ENCODE results near the gene TMEM33. TPM values are rescaled to one million over a fixed set of nuclear protein-coding genes. Genes with fewer than 3 reads are reported as not detected.
"Not testable (repeated sequence)": the region's sequence is repeated elsewhere in the genome, so short reads cannot be mapped to it uniquely, and the experiment has no call there.

The TMEM33 gene
- total and polyA plus RNA-seq, 3 experiments from 2014 or later: 25.0 to 86.8 (median 86.1) TPM

DNA sequence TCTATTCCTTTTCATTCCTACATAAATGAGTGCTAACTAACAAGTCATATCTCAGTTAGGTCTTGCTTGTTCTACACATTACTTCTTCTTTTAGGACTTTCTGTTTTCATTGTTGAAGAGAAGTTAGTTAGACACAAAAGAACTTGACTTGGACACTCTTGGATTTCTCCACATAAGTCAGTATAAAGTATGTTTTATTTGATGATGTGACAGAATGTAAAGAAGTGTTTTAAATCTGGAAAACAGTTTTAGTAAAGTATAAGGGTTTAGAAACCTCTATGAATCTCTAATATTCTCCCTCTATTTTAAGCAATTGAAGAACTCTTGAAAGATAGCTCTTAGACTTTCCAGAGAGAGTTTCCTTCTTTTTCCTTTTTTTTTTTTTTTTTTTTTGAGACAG lies 38.6 kb upstream of the TMEM33 start:
- H3K27me3 Mint-ChIP-seq: peaks cover 8 to 22% of the 10 kb centered on the region in 2 donors
- H3K4me3 Mint-ChIP-seq: no peak overlapping the region
- H3K9me3 ChIP-seq (ENCODE audit: low read length): no peaks in the 10 kb centered on the region
- H3K4me3 ChIP-seq (ENCODE audit: low read length): no peak overlapping the region
- ChIA-PET POLR2A (no interaction called here), CTCF (interaction anchor here (1.1 kb wide), 1 partner anchor 9 kb away, joined by 3 read pairs; no protein-coding TSS in a partner anchor)
- no peaks in the 10 kb centered on the region for H3K27me3 ChIP-seq (ENCODE audit: insufficient read depth, low read length, poor library complexity, severe bottlenecking)
- H3K9me3 Mint-ChIP-seq: peaks cover 0 to 9% (median 0%) of the 10 kb centered on the region in 5 donors
- no peak overlapping the region for H3K27ac ChIP-seq (ENCODE audit: low read depth, low read length)
- no peaks in the 10 kb centered on the region for H3K4me1 ChIP-seq (ENCODE audit: insufficient read depth, low read length)
- no peaks in the 10 kb centered on the region for H3K4me1 Mint-ChIP-seq
- no peaks in the 10 kb centered on the region for H3K36me3 Mint-ChIP-seq
- H3K36me3 ChIP-seq (ENCODE audit: insufficient read depth, low read length): no peaks in the 10 kb centered on the region
- no peak for DNase-seq
- no peak overlapping the region for H3K27ac Mint-ChIP-seq

- no peak for DNase-seq
- Mint-ChIP-seq H3K4me3 (no peak overlapping the region), H3K27ac (no peak overlapping the region), H3K36me3 (no peaks in the 10 kb centered on the region), H3K27me3 (peaks cover 6 to 17% of the 10 kb centered on the region in 2 donors), H3K4me1 (no peaks in the 10 kb centered on the region), H3K9me3 (peaks cover 0 to 9% (median 8%) of the 10 kb centered on the region in 5 donors)
- ChIA-PET CTCF (interaction anchor here (1.1 kb wide), 1 partner anchor 10 kb away, joined by 3 read pairs; no protein-coding TSS in a partner anchor), POLR2A (no interaction called here)
- Histone ChIP-seq H3K4me1 (ENCODE audit: insufficient read depth, low read length) (no peaks in the 10 kb centered on the region), H3K4me3 (ENCODE audit: low read length) (no peak overlapping the region), H3K27ac (ENCODE audit: low read depth, low read length) (no peak overlapping the region), H3K36me3 (ENCODE audit: insufficient read depth, low read length) (no peaks in the 10 kb centered on the region), H3K9me3 (ENCODE audit: low read length) (no peaks in the 10 kb centered on the region), H3K27me3 (ENCODE audit: insufficient read depth, low read length, poor library complexity, severe bottlenecking) (no peaks in the 10 kb centered on the region)
Observed at GRCh38 chr4:41897698-41898097, 37.5 kb upstream of the TMEM33 start.

DNA sequence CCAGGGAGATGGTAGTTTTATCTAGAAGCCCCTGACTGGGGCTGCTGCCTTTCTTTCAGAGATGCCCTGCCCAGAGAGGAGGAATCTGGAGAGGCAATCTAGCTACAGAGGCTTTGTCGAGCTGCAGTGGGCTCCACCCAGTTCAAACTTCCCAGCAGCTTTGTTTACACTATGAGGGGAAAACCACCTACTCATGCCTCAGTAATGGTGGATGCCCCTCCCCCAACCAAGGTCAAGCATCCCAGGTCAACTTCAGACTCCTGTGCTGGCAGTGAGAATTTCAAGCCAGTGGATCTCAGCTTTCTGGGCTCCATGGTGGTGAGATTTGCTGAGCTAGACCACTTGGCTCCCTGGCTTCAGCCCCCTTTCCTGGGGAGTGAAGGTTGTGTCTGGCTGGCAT lies 26.1 kb upstream of the TMEM33 start:
- H3K36me3 Mint-ChIP-seq; DNase-seq; H3K4me3 Mint-ChIP-seq; H3K4me1 ChIP-seq (ENCODE audit: insufficient read depth, low read length); H3K4me3 ChIP-seq (ENCODE audit: low read length); H3K27ac ChIP-seq (ENCODE audit: low read depth, low read length); H3K9me3 ChIP-seq (ENCODE audit: low read length); POLR2A ChIA-PET; H3K27me3 ChIP-seq (ENCODE audit: insufficient read depth, low read length, poor library complexity, severe bottlenecking); H3K4me1 Mint-ChIP-seq; CTCF ChIA-PET; H3K36me3 ChIP-seq (ENCODE audit: insufficient read depth, low read length): not testable (repeated sequence)
- Mint-ChIP-seq H3K27me3 (peaks cover 16 to 22% of the 10 kb centered on the region in 2 donors), H3K9me3 (peaks cover 0 to 12% (median 10%) of the 10 kb centered on the region in 5 donors), H3K27ac (peak overlapping the region in 1 of 8 donors; percentile 63)

DNA sequence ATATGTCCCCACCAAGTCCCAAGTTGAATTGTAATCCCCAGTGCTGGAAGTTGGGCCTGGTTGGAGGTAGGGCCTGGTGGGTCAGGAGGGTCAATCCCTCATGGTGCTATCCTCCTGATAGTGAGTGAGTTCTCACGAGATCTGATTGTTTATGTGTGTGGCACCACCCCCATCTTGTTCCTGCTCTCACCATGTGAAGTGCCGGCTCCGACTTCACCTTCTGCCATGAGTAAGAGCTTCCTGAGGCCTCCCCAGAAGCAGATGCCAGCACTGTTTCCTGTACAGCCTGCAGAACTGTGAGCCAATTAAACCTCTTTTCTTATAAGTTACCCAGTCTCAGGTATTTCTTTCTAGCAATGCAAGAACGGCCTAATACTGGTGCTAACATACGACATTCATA lies 22.7 kb upstream of the TMEM33 start:
- Mint-ChIP-seq H3K27ac (no peak overlapping the region), H3K4me3 (no peak overlapping the region), H3K9me3 (peaks cover 0 to 4% (median 0%) of the 10 kb centered on the region in 5 donors), H3K27me3 (peaks cover 4 to 9% of the 10 kb centered on the region in 2 donors), H3K4me1 (no peaks in the 10 kb centered on the region), H3K36me3 (no peaks in the 10 kb centered on the region)
- ChIA-PET POLR2A (no interaction called here), CTCF (no interaction called here)
- Histone ChIP-seq H3K36me3 (ENCODE audit: insufficient read depth, low read length) (no peaks in the 10 kb centered on the region), H3K4me3 (ENCODE audit: low read length) (no peak overlapping the region), H3K9me3 (ENCODE audit: low read length) (no peaks in the 10 kb centered on the region), H3K27ac (ENCODE audit: low read depth, low read length) (no peak overlapping the region), H3K4me1 (ENCODE audit: insufficient read depth, low read length) (no peaks in the 10 kb centered on the region), H3K27me3 (ENCODE audit: insufficient read depth, low read length, poor library complexity, severe bottlenecking) (no peaks in the 10 kb centered on the region)
- DNase-seq: no peak

GRCh38 chr4:41913509-41913908 lies 21.7 kb upstream of the TMEM33 start:
- Mint-ChIP-seq H3K4me3 (no peak overlapping the region), H3K27me3 (peaks cover 2 to 7% of the 10 kb centered on the region in 2 donors), H3K9me3 (peaks cover 0 to 2% (median 0%) of the 10 kb centered on the region in 5 donors), H3K27ac (no peak overlapping the region), H3K36me3 (no peaks in the 10 kb centered on the region), H3K4me1 (no peaks in the 10 kb centered on the region)
- Histone ChIP-seq H3K9me3 (ENCODE audit: low read length) (no peaks in the 10 kb centered on the region), H3K4me3 (ENCODE audit: low read length) (no peak overlapping the region), H3K27ac (ENCODE audit: low read depth, low read length) (no peak overlapping the region), H3K27me3 (ENCODE audit: insufficient read depth, low read length, poor library complexity, severe bottlenecking) (no peaks in the 10 kb centered on the region), H3K36me3 (ENCODE audit: insufficient read depth, low read length) (no peaks in the 10 kb centered on the region), H3K4me1 (ENCODE audit: insufficient read depth, low read length) (no peaks in the 10 kb centered on the region)
- POLR2A ChIA-PET: no interaction called here
- CTCF ChIA-PET: interaction anchor here (0.7 to 1.7 kb wide), 2 partner anchors 25 to 426 kb away, joined by 3 to 4 read pairs; no protein-coding TSS in a partner anchor
- no peak for DNase-seq

- Mint-ChIP-seq H3K9me3 (peaks cover 0 to 10% (median 8%) of the 10 kb centered on the region in 5 donors), H3K27ac (no peak overlapping the region), H3K36me3 (peaks cover 0 to 5% (median 0%) of the 10 kb centered on the region in 3 donors), H3K4me1 (no peaks in the 10 kb centered on the region), H3K4me3 (no peak overlapping the region), H3K27me3 (peaks cover 4 to 33% of the 10 kb centered on the region in 2 donors)
- no peak for DNase-seq
- H3K27me3 ChIP-seq (ENCODE audit: insufficient read depth, low read length, poor library complexity, severe bottlenecking): no peaks in the 10 kb centered on the region
- CTCF ChIA-PET: no interaction called here
- H3K9me3 ChIP-seq (ENCODE audit: low read length): no peaks in the 10 kb centered on the region
- no peaks in the 10 kb centered on the region for H3K4me1 ChIP-seq (ENCODE audit: insufficient read depth, low read length)
- POLR2A ChIA-PET: no interaction called here
- no peak overlapping the region for H3K27ac ChIP-seq (ENCODE audit: low read depth, low read length)
- H3K4me3 ChIP-seq (ENCODE audit: low read length): no peak overlapping the region
- no peaks in the 10 kb centered on the region for H3K36me3 ChIP-seq (ENCODE audit: insufficient read depth, low read length)
Observed at GRCh38 chr4:41918278-41918677, 17.0 kb upstream of the TMEM33 start.

- H3K27me3 ChIP-seq (ENCODE audit: insufficient read depth, low read length, poor library complexity, severe bottlenecking); H3K9me3 ChIP-seq (ENCODE audit: low read length); POLR2A ChIA-PET; H3K27ac Mint-ChIP-seq; H3K27ac ChIP-seq (ENCODE audit: low read depth, low read length); H3K4me1 Mint-ChIP-seq; H3K36me3 ChIP-seq (ENCODE audit: insufficient read depth, low read length); H3K36me3 Mint-ChIP-seq; H3K4me1 ChIP-seq (ENCODE audit: insufficient read depth, low read length); CTCF ChIA-PET; DNase-seq; H3K4me3 ChIP-seq (ENCODE audit: low read length); H3K9me3 Mint-ChIP-seq; H3K4me3 Mint-ChIP-seq: not testable (repeated sequence)
- H3K27me3 Mint-ChIP-seq: peaks cover 6 to 46% of the 10 kb centered on the region in 2 donors
Observed at GRCh38 chr4:41920416-41920815, 14.8 kb upstream of the TMEM33 start.

DNA sequence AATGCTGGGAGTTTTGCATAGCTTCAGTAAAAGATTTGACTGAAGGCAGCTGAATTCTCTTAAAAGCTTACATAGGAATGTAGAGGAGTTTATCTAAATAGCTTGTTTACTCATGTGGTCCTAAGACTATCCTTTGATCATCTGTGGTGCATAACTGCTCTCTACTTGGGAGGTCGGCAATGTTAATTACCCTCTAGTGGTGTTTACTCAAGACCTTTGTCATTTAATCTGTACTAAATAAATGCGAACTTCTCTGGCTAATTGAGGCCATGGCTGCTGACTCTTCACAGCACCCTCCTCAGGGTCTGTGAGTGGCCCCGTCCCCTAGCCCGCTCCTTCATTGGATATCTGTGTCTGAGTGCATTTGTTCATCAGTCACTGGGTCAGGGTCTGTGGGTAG lies 13.8 kb upstream of the TMEM33 start:
- no peaks in the 10 kb centered on the region for H3K4me1 ChIP-seq (ENCODE audit: insufficient read depth, low read length)
- Mint-ChIP-seq H3K4me1 (no peaks in the 10 kb centered on the region), H3K36me3 (peaks cover 0 to 5% (median 0%) of the 10 kb centered on the region in 3 donors), H3K27me3 (peaks cover 6 to 46% of the 10 kb centered on the region in 2 donors), H3K27ac (no peak overlapping the region), H3K9me3 (peaks cover 0 to 10% (median 8%) of the 10 kb centered on the region in 5 donors), H3K4me3 (no peak overlapping the region)
- H3K9me3 ChIP-seq (ENCODE audit: low read length): no peaks in the 10 kb centered on the region
- CTCF ChIA-PET: no interaction called here
- no peak for DNase-seq
- no peaks in the 10 kb centered on the region for H3K36me3 ChIP-seq (ENCODE audit: insufficient read depth, low read length)
- H3K27me3 ChIP-seq (ENCODE audit: insufficient read depth, low read length, poor library complexity, severe bottlenecking): no peaks in the 10 kb centered on the region
- H3K27ac ChIP-seq (ENCODE audit: low read depth, low read length): no peak overlapping the region
- no peak overlapping the region for H3K4me3 ChIP-seq (ENCODE audit: low read length)
- POLR2A ChIA-PET: no interaction called here
